ENCODE results near the gene TRIM45. TPM values are rescaled to one million over a fixed set of nuclear protein-coding genes. Genes with fewer than 3 reads are reported as not detected.

TRIM45 gene
- total and polyA plus RNA-seq, 2 of the 4 experiments (the other 2 are of a cell fraction), result 2.0 to 5.1 TPM

DNA sequence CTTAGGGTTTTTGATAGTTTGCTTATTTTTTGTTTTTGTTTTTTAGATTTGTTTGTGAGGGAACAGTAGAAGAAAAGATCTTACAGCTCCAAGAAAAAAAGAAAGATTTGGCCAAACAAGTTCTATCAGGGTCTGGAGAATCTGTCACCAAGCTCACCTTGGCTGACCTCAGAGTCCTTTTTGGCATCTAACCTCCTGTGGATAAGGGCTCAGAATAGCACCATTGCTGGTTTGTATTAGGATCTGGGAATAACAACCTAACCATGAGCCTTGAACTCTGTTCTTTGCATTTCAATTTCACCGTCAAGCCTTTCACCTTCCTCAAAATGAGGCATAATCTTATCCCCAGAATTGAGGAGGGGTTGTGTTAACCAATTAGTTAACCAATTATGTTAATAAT lies 20.2 kb downstream of the TRIM45 start:
- Histone ChIP-seq H2AK9ac (replicated peaks; ENCODE audit: low read depth, low read length, poor library complexity) (no peak overlapping the region), H3K56ac (ENCODE audit: extremely low read depth, insufficient read depth, low read length) (no peak overlapping the region), H3K27ac (ENCODE audit: insufficient read depth, low read length) (no peak overlapping the region), H3K14ac (replicated peaks; ENCODE audit: low read depth, low read length) (no peak overlapping the region), H2BK15ac (ENCODE audit: low read depth, low read length) (no peak overlapping the region), H3K79me1 (ENCODE audit: low read depth in 1 of 2, low read length in 2 of 2) (no peaks in the 10 kb centered on the region), H3K36me3 (ENCODE audit: control insufficient read depth, insufficient read depth, low read length) (peaks cover 6% of the 10 kb centered on the region), H3K4me3 (ENCODE audit: insufficient read depth, low read depth, low read length) (no peak overlapping the region), H2AK5ac (ENCODE audit: low read depth, low read length) (no peak overlapping the region), H3K9me1 (ENCODE audit: insufficient read depth, low read length) (0 out of 2 replicates have a peak, but pooled peaks cover 6% of the 10 kb centered on the region), H3K9ac (ENCODE audit: low read depth, low read length) (no peak overlapping the region), H4K20me1 (ENCODE audit: insufficient read depth, low read length) (no peaks in the 10 kb centered on the region), H3K27me3 (ENCODE audit: control insufficient read depth, insufficient read depth, low read length) (no peaks in the 10 kb centered on the region), H3K23ac (ENCODE audit: low read depth, low read length) (no peak overlapping the region), H2BK5ac (ENCODE audit: low read depth, low read length, poor library complexity, severe bottlenecking) (no peak overlapping the region), H3K4me1 (ENCODE audit: control insufficient read depth, insufficient read depth, low read length) (peaks cover 3% of the 10 kb centered on the region), H4K5ac (ENCODE audit: low read depth, low read length) (no peak overlapping the region), H3K9me3 (ENCODE audit: control insufficient read depth, insufficient read depth, low read length) (no peaks in the 10 kb centered on the region), H3K4me2 (ENCODE audit: low read depth, low read length) (no peak overlapping the region), H3K18ac (ENCODE audit: low read depth, low read length) (no peak overlapping the region), H4K91ac (ENCODE audit: insufficient read depth, low read depth, low read length) (no peak overlapping the region), H2BK120ac (ENCODE audit: low read depth, low read length) (no peak overlapping the region), H2AFZ (replicated peaks; ENCODE audit: low read length, poor library complexity) (no peak overlapping the region), H4K8ac (ENCODE audit: low read depth in 2 of 2, low read length in 2 of 2) (no peak overlapping the region), H3K4ac (ENCODE audit: low read depth, low read length) (no peak overlapping the region), H2BK20ac (ENCODE audit: low read depth, low read length) (no peak overlapping the region)
- WGBS, 2 experiments (ENCODE audit: extremely low coverage in 2 of 2, insufficient read length in 1 of 2), result no CpG with 5 or more reads among the region's 1 CpG
- BruUV-seq (replicated peaks), result no TSS peak
- POLR2A ChIA-PET (ENCODE audit: unreplicated experiment), result no interaction called here
- CTCF ChIA-PET, result no interaction called here
- in situ Hi-C loops (cut with MboI; ENCODE audit: low sequenced_read_pairs), result no loop called here
- no peak for TF ChIP-seq MXI1 (IDR thresholded peaks at IDR 0.05; ENCODE audit: borderline replicate concordance, low read depth, low read length)
- no peak for TF ChIP-seq CTCF (conservative IDR thresholded peaks at IDR 0.05; ENCODE audit: low read depth, low read length)
- TF ChIP-seq, protein P1, sequence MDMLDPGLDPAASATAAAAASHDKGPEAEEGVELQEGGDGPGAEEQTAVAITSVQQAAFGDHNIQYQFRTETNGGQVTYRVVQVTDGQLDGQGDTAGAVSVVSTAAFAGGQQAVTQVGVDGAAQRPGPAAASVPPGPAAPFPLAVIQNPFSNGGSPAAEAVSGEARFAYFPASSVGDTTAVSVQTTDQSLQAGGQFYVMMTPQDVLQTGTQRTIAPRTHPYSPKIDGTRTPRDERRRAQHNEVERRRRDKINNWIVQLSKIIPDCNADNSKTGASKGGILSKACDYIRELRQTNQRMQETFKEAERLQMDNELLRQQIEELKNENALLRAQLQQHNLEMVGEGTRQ (IDR thresholded peaks at IDR 0.05; ENCODE audit: low read depth, low read length), result no peak
- TF ChIP-seq, protein P2, sequence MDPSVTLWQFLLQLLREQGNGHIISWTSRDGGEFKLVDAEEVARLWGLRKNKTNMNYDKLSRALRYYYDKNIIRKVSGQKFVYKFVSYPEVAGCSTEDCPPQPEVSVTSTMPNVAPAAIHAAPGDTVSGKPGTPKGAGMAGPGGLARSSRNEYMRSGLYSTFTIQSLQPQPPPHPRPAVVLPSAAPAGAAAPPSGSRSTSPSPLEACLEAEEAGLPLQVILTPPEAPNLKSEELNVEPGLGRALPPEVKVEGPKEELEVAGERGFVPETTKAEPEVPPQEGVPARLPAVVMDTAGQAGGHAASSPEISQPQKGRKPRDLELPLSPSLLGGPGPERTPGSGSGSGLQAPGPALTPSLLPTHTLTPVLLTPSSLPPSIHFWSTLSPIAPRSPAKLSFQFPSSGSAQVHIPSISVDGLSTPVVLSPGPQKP (IDR thresholded peaks at IDR 0.05; ENCODE audit: borderline replicate concordance, low read depth, low read length), result no peak
- no peak for TF ChIP-seq RCOR1 (IDR thresholded peaks at IDR 0.05; ENCODE audit: insufficient replicate concordance, low read length)
- no peak for TF ChIP-seq RFX5 (IDR thresholded peaks at IDR 0.05; ENCODE audit: low read depth, low read length)
- TF ChIP-seq POLR2A (IDR thresholded peaks at IDR 0.05; ENCODE audit: low read depth, low read length), result no peak
- TF ChIP-seq MAFK (IDR thresholded peaks at IDR 0.05; ENCODE audit: low read depth, low read length), result no peak
- TF ChIP-seq CEBPB (IDR thresholded peaks at IDR 0.05; ENCODE audit: low read depth, low read length), result no peak
- no peak for TF ChIP-seq CHD1 (IDR thresholded peaks at IDR 0.05; ENCODE audit: low read depth, low read length)
- no peak for TF ChIP-seq RAD21 (IDR thresholded peaks at IDR 0.05; ENCODE audit: low read length)
- no peak for TF ChIP-seq NFE2L2 (IDR thresholded peaks at IDR 0.05; ENCODE audit: low read depth, low read length)
- no peak for TF ChIP-seq MAZ (IDR thresholded peaks at IDR 0.05; ENCODE audit: borderline replicate concordance, low read depth, low read length)
- DNase-seq (no peak), ATAC-seq (ENCODE audit: low read depth) (no peak)
- dilution Hi-C loops (cut with HindIII; ENCODE audit: low sequenced_read_pairs, unreplicated experiment), result no loop called here
- intact Hi-C loops (cut with micrococcal nuclease), result no loop called here

Measured in IMR-90 (cell line).